ENCODE measurements around the gene POFUT2.
A peak's percentile ranks its signal among the peaks of the same experiment; 100 is the strongest.

Gene POFUT2

GRCh38 chr21:45258466-45258865 lies 29.2 kb downstream of the POFUT2 start:
- no peak for FAIRE-seq
- DNase-seq (ENCODE audit: insufficient read length, low spot score): no peak
- TF ChIP-seq POLR2A (IDR thresholded peaks at IDR 0.05; ENCODE audit: low read depth, low read length): no peak

- no peak for TF ChIP-seq POLR2A (IDR thresholded peaks at IDR 0.05; ENCODE audit: low read depth, low read length)
- DNase-seq (ENCODE audit: insufficient read length, low spot score) (no peak), FAIRE-seq (no peak)
Observed at GRCh38 chr21:45257673-45258341, 29.9 kb downstream of the POFUT2 start.

DNA sequence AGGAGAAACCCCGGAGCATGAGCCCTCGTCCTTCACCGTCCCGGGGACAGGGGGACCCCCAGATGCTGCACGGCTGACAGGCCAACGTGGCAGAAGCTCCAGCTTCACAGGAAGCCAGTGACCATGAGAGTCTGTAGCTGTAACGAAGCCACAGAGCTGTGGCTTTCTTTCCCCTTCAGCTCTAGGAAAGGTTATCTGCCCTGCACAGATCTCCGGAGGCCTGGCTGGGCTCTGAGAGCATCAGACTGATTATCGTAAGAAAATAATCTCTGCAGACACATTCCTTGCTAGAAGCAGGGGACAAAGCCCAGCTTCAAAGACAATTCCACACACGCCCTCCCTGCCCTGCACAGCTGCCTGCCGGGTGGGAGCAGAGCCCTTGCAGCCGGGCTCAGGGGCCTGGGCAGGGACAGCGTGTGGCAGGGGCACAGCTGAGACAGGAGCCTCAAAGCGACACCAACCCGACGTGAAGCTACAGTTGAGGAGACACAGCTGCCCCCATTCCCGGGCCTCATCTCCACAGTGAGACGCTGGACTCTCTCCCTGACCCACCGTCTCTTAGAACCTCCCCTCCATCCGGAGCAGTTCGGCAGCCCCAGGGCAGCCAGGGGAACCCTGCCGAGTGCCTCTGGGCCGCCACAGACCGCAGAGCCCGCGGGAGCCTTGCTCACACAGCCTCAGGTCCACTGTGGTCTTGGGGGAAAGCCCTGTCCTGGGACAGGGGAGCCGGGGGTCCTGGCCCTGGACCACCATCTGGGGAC lies 30.6 kb downstream of the POFUT2 start:
- no peak for DNase-seq (ENCODE audit: insufficient read length, low spot score)
- no peak for FAIRE-seq
- TF ChIP-seq POLR2A (IDR thresholded peaks at IDR 0.05; ENCODE audit: low read depth, low read length): no peak

DNA sequence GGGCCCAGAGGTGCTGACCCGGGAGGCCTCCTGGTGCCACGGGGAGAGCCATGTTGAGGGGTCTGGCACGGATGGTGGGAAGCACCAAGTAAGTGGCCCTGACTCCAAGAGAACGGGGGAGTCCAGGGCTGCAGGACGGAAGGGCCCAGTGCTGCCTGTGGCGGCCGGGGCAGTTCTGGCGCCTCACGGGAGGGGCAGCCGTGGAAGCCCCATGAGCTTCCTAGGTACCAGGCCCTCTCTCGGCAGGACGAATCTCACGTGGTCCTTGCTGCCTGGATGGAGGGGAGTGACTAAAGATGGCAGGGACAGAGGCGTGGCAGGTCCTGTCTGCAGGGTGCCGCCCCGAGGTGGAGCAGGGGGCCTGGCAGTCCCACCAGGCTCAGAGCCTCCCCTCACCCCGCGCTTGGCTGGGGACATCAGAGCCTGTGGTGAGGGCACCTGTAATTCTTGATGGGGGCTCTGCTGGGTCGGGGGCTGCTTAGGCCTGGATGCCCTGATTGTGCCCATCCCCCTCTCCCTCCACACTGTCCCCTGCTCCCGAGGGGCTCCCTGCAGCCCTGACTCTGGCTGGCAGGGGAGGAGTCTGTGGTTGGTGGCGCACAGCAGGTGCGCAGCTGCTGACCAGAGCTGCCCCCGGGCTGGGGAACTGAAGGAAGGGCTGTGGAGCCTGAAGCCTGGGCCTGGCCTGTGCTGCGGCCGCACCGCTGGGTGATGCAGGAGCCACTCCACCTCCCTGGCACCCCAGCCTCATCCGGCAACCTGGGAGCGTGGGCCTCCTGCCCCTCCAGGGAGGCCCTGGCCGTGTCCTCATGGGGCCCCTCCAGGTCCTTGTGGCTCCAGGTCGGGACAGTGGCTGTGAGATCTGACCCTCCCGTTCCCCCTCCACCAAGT lies 31.4 kb downstream of the POFUT2 start:
- TF ChIP-seq POLR2A (IDR thresholded peaks at IDR 0.05; ENCODE audit: low read depth, low read length): no peak
- FAIRE-seq (no peak), DNase-seq (ENCODE audit: insufficient read length, low spot score) (no peak)

DNA sequence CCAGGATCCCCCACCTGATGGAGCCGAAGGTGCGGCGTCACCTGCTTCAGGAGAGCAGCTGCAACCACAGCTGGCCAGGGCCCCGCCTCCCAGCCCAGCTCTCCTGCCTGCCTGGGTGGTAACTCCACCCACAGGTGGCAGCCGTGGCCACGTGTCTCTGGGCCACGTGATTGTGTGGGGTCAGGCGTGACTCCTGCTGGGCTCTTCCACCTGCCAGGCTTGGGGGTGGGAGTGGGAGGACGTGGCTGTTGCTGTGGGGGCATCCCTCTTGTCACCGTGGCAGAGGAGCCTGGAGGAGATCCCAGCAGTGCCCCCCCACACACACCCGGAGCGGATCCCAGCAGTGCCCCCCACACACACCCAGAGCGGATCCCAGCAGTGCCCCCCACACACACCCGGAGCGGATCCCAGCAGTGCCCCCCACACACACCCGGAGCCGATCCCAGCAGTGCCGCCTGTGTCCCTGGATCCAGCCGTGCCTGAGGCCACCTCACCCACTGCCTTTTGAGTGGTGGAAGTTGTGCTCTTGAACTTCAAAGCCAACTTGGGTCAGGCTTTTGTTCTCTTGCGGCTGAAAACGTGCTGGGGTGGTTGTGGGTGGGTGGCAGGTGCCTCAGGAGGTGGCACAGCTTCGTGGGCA lies 32.2 kb downstream of the POFUT2 start:
- peak; percentile 12 for DNase-seq (ENCODE audit: insufficient read length, low spot score)
- TF ChIP-seq POLR2A (IDR thresholded peaks at IDR 0.05; ENCODE audit: low read depth, low read length): no peak
- no peak for FAIRE-seq

DNA sequence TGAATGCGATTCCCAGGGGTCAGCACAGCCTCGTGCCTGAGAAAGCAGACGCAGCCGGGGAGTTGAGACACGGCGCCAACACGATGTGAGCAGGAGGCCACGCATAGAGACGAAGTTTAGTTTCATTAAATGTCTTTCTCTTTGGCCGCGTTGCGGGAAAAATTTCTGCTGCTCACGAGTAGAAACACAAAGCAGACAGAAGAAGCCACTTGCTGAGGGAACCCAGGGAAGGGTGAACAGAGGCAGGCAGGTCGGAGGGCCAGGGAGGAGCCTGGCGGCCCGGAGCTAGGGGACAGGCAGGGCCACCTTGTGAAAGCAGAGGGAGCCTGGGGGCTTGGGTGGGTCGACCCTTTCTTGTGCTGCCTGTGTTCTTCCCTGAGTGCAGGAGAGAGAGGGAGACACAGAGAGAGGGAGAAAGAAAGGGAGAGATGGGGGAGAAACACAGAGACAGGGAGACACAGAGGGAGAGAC lies 33.2 kb downstream of the POFUT2 start:
- FAIRE-seq (no peak), DNase-seq (ENCODE audit: insufficient read length, low spot score) (no peak)
- no peak for TF ChIP-seq POLR2A (IDR thresholded peaks at IDR 0.05; ENCODE audit: low read depth, low read length)

DNA sequence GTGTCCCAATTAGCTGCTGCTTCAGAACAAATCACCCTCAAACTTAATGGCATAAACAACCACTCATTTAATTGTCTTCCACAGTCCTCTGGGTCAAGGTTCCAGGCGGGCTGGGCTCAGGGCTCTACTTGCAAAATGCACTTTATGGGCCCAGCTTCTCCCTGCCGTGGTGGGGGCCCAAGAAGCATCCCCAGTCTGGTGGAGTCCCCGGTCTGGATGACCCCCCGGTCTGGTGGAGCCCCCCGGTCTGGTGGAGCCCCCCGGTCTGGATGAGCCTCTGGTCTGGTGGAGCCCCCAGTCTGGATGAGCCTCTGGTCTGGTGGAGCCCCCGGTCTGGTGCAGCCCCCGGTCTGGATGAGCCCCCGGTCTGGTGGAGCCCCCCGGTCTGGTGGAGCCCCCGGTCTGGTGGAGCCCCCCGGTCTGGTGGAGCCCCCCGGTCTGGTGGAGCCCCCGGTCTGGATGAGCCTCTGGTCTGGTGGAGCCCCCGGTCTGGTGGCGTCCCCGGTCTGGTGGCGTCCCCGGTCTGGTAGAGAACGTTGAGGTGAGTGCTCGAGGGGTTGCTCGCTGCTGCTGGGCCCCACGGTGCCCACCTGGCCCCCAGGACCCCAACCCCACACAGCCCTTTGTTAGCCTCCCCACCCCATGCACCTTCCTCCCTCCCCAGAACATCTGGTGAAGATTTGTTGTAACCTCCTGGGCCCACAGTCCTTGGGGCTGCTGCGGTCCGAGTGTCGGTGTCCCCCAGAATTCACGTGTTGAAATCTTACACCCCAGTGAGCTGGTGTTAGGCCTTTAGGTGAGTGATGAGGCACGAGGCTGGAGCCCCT lies 33.8 kb downstream of the POFUT2 start:
- peak; percentile 12 for DNase-seq (ENCODE audit: insufficient read length, low spot score)
- TF ChIP-seq POLR2A (IDR thresholded peaks at IDR 0.05; ENCODE audit: low read depth, low read length): no peak
- FAIRE-seq: no peak

- FAIRE-seq (peak; percentile 45), DNase-seq (ENCODE audit: insufficient read length, low spot score) (peak; percentile 96)
- TF ChIP-seq POLR2A (IDR thresholded peaks at IDR 0.05; ENCODE audit: low read depth, low read length): no peak
Observed at GRCh38 chr21:45253180-45253579, 34.5 kb downstream of the POFUT2 start.

- no peak for DNase-seq (ENCODE audit: insufficient read length, low spot score)
Observed at GRCh38 chr21:45252448-45252925, 35.2 kb downstream of the POFUT2 start.

GRCh38 chr21:45251635-45252447 lies 35.9 kb downstream of the POFUT2 start:
- FAIRE-seq (no peak), DNase-seq (ENCODE audit: insufficient read length, low spot score) (no peak)
- no peak for TF ChIP-seq POLR2A (IDR thresholded peaks at IDR 0.05; ENCODE audit: low read depth, low read length)

More at GRCh38 chr21:45252448-45252925, 35.2 kb downstream of the POFUT2 start:
- no peak for FAIRE-seq
- no peak for TF ChIP-seq POLR2A (IDR thresholded peaks at IDR 0.05; ENCODE audit: low read depth, low read length)

GRCh38 chr21:45250914-45251634 lies 36.6 kb downstream of the POFUT2 start:
- DNase-seq (ENCODE audit: insufficient read length, low spot score): no peak
- TF ChIP-seq POLR2A (IDR thresholded peaks at IDR 0.05; ENCODE audit: low read depth, low read length): no peak
- no peak for FAIRE-seq
